K562 (cell line): ENCODE data around the gene AP3B1. TPM values are rescaled to one million over a fixed set of nuclear protein-coding genes. Genes with fewer than 3 reads are reported as not detected.

ENCODE experiments used
- CREB3L1 ChIP-seq: fragments of 450-650 bp; IDR thresholded peaks from 2 replicates; pipeline ENCODE4 v1.6.1; 2014; ENCODE audit warnings: low read depth, mild to moderate bottlenecking, moderate library complexity, borderline replicate concordance
- CTCF ChIP-seq, 3 experiments: IDR thresholded peaks in 2 of 3; conservative IDR thresholded peaks in 1 of 3; 2 replicates each; pipeline ENCODE4 v1.5.1; 2011 to 2012; ENCODE audit warnings: low read length in 3 of 3, mild to moderate bottlenecking in 3 of 3, control low read depth in 2 of 3, improper control_type of control experiment in 1 of 3, inconsistent platforms in 1 of 3, low read depth in 1 of 3, mixed read lengths in 1 of 3, moderate library complexity in 1 of 3; ENCODE audit not compliant: insufficient read depth in 2 of 3
- DEAF1 ChIP-seq: fragments of 450-650 bp; formaldehyde crosslinking; IDR thresholded peaks from 2 replicates; pipeline ENCODE4 v1.4.0; 2020; ENCODE audit warnings: mild to moderate bottlenecking, moderate library complexity
- HMGN3 ChIP-seq: IDR thresholded peaks from 2 replicates; pipeline ENCODE4 v1.6.1; 2011; ENCODE audit warnings: borderline replicate concordance, low read depth, mild to moderate bottlenecking, mixed read lengths, low read length; ENCODE audit not compliant: insufficient read length; ENCODE audit errors: extremely low read depth
- IFI16 ChIP-seq: fragments of 250-450 bp; sonication (Bioruptor Pico); IDR thresholded peaks from 2 replicates; pipeline ENCODE4 v2.1.2; 2022; ENCODE audit warnings: mild to moderate bottlenecking, inconsistent platforms
- RAD21 ChIP-seq, 2 experiments: fragments of 250-450 bp in 1 of 2; fragments of 450-650 bp in 1 of 2; sonication (Bioruptor Pico) in 1 of 2; formaldehyde crosslinking in 1 of 2; IDR thresholded peaks in 1 of 2; conservative IDR thresholded peaks in 1 of 2; 2 replicates each; pipeline versions ENCODE4 v1.4.0 to v1.8.0; 2020 to 2022; ENCODE audit warnings: mild to moderate bottlenecking in 2 of 2, moderate library complexity in 1 of 2
- REST ChIP-seq, 2 experiments: fragments of 450-650 bp; formaldehyde crosslinking in 1 of 2; IDR thresholded peaks; 2 replicates each; pipeline versions ENCODE4 v1.4.0 to v1.6.1; 2014 to 2020; ENCODE audit warnings: mild to moderate bottlenecking in 2 of 2, borderline replicate concordance in 1 of 2, low read depth in 1 of 2
- ZNF592 ChIP-seq: fragments of 450-650 bp; IDR thresholded peaks from 2 replicates; pipeline ENCODE4 v1.6.1; 2017; ENCODE audit warnings: antibody characterized with exemption, mild to moderate bottlenecking
- polyA plus RNA-seq, 8 experiments: library from polyadenylated mRNA; depleted of rRNA in 4 of 8; stranded (reverse) in 5 of 8; unstranded in 3 of 8; fragments of >200 nt; fragmentation: Nextera tagmentation in 2 of 8; fragmentation: Illumina TruSeq in 1 of 8; extraction: Ambion mirVana in 2 of 8; extraction: Trizol in 1 of 8; gene quantifications; 2 replicates each; pipeline versions ENCODE4 v1.2.1 to v1.2.3, GENCODE V29; 2011 to 2014; ENCODE audit warnings: inconsistent platforms in 1 of 8, missing spikeins in 1 of 8
- total RNA-seq, 7 experiments: library from RNA; depleted of rRNA in 6 of 7; stranded (reverse); fragments of >200 nt in 6 of 7; fragmentation: Illumina TruSeq in 2 of 7; extraction: Trizol in 2 of 7; gene quantifications; 2 replicates each; pipeline versions ENCODE4 v1.2.1 to v1.2.3, GENCODE V29; 2011 to 2021; ENCODE audit warnings: low replicate concordance in 1 of 7

The AP3B1 gene
- total and polyA plus RNA-seq, 9 of the 15 experiments (the other 6 are each of a cell fraction or from before 2014, with no cell fraction given): 21.1 to 61.8 (median 42.2) TPM

GRCh38 chr5:77981820-77982219 lies 312.7 kb downstream of the AP3B1 start (continued):
- TF ChIP-seq REST (IDR thresholded peaks at IDR 0.05; ENCODE audit: borderline replicate concordance): peak; percentile 43; the same call in 1 of the 2 replicates
- no peak for TF ChIP-seq REST (CRISPR knock-in tag; IDR thresholded peaks at IDR 0.05; ENCODE audit: low read depth)
- TF ChIP-seq ZNF592: no peak
- no peak for TF ChIP-seq CREB3L1
- no peak for TF ChIP-seq IFI16 (CRISPR knock-in tag)
- TF ChIP-seq RAD21 (CRISPR knock-in tag; conservative IDR thresholded peaks at IDR 0.05 in 1 of 2, IDR thresholded peaks at IDR 0.05 in 1 of 2): peak; percentile 58 to 76
- no peak for TF ChIP-seq HMGN3
- TF ChIP-seq CTCF (IDR thresholded peaks at IDR 0.05 in 2 of 3, conservative IDR thresholded peaks at IDR 0.05 in 1 of 3; ENCODE audit: insufficient read depth in 2 of 3, low read depth in 1 of 3, low read length in 3 of 3): peak; percentile 19 to 39 (median 29); a peak in 2 of 6 replicates
- peak; percentile 35; the same call in 1 of the 2 replicates for TF ChIP-seq DEAF1 (CRISPR knock-in tag)
